ENCODE data around the gene BCAR3.

BCAR3 gene

GRCh38 chr1:93532780-93533378 lies 148.8 kb downstream of the BCAR3 start:
- DNase-seq: no peak

DNA sequence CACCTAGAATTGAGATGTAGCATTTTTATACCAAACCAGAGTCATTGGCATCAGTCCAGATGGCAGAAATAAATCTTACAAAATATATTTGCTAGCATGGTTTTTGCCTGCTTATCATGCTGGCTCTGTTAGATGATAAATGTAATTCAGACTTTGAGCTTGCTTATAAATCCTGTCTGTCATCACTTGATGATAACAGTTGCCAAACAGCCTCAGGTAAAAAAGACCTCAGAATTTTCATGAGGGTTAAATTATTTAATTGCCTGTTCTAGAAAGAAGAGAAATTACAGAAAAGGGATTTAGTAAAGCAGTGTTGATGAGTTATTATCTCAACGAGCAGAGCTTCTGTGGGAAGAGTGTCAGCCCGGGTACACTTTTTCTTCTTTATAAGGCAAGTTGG lies 150.4 kb downstream of the BCAR3 start:
- DNase-seq: no peak

GRCh38 chr1:93528412-93528811 lies 153.2 kb downstream of the BCAR3 start:
- DNase-seq: no peak

GRCh38 chr1:93526431-93526830 lies 155.2 kb downstream of the BCAR3 start:
- DNase-seq: no peak

DNA sequence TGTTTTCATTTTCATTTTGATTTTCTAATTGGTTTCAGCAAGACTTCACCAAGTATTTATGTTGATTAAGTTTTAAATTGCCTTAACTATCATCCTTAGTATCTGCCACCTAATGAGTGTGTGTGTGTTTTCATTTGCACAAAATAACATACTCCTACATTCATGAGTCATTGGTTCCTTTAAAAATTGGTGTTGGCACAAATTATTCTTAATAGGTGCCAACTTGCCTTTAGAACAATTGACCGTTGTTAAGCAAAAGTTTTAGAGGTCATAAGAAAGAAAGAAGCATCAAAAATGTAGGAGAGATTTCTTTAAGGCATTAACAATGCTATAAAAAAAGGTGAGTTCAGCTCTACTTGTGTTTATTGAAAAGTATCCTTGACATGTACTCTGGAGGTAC lies 156.2 kb downstream of the BCAR3 start:
- no peak for DNase-seq

- DNase-seq: no peak
These were observed 158.9 kb downstream of the BCAR3 start for GRCh38 chr1:93522721-93523120.

GRCh38 chr1:93521618-93522017 lies 160.0 kb downstream of the BCAR3 start:
- no peak for DNase-seq

DNA sequence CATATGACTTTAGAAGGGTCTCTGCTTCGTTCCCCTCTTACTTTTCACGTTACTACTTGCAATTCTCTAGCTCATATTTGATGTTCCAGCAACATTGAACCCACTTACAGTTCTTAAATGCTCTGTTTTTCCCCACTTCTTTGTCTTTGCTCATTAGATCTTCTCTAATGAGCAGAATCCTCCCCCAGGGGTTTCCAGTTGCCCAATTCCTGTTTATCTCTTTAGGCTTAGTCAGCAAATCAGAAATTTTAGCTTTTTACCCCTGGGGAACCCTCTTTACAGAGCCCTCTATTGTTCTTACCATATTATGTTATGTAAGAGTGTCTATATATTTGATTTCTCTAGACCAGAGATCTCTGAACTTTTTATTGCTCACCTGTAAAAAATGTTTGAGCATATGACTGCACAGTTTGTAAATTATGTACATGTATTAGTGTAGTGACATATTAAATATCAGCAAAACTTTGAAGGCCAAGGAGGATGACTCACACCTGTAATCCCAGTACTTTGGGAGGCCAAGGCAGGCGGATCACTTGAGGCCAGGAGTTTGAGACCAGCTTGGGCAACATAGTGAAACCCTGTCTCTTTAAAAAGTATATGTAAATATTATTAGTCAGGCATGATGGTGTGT lies 162.3 kb downstream of the BCAR3 start:
- no peak for DNase-seq

- DNase-seq: no peak
These were observed 163.1 kb downstream of the BCAR3 start for GRCh38 chr1:93518516-93518915.

- no peak for DNase-seq
These were observed 165.5 kb downstream of the BCAR3 start for GRCh38 chr1:93516164-93516563.

Measured in NCI-H2081 treated with DMSO at 0.1 percent for 48 hours (cell line).